ENCODE data around the gene LAMB1.

LAMB1 gene

DNA sequence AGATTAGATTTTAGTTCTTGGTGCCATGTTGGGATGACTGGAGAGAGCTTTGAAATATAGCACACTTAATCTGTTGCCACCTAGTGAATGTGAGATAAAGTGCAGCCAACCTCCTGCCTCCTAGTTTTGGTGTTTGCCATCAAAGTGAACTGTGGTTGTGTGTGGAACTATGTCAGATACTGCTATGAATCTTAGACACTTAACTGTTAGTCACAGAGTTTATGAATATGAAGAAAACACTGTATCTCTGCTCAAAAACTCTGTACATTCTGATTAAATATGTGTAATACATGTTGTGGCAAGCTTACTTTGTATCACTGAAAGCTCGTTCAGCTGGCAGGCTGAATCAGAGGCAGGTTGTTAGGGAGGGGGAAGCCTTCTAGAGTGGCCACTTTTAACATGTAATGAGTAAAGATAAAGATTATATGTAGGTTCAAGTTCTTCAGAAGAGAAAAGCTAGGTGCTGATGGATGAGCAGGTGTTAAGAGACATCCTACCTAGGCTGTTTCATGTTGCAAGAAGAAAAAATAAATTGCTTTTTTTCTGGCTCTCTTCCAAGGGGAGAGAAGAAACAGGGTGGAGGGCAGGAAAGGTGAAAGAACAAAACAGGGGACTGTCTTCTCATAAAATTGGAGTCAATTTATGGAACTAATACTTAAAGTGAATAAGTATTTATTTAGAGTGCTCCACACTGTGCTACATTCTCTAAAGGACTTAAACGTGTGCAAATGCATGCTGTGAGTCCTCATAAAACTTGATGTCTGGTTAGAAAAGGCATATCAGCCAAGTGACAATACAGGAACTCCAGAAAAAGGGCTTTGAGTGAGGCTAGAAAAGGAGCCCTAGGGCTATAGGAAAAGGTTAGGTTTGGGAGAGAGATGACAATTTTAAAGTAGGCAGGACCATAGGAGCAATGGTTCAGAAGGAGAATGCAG is 14.1 kb upstream of the LAMB1 start:
- H2AFZ ChIP-seq (ENCODE audit: low read depth, low read length), result no peak overlapping the region
- no peak overlapping the region for H3K27ac ChIP-seq (ENCODE audit: low read length)
- H3K9ac ChIP-seq (ENCODE audit: low read length), result no peak overlapping the region
- H3K4me2 ChIP-seq (ENCODE audit: low read length), result no peak overlapping the region
- H3K36me3 ChIP-seq (replicated peaks; ENCODE audit: low read depth, low read length), result no peaks in the 10 kb centered on the region
- no peaks in the 10 kb centered on the region for H3K9me3 ChIP-seq (ENCODE audit: insufficient read depth, low read length)
- peaks cover 3% of the 10 kb centered on the region; the same call in 1 of the 2 replicates for H3K4me1 ChIP-seq (ENCODE audit: low read length)
- H3K27me3 ChIP-seq (ENCODE audit: low read depth, low read length), result no peaks in the 10 kb centered on the region
- no peaks in the 10 kb centered on the region for H4K20me1 ChIP-seq (ENCODE audit: insufficient read depth, low read length)
- no peak overlapping the region for H3K4me3 ChIP-seq (ENCODE audit: low read length)
- TF ChIP-seq, protein P1, sequence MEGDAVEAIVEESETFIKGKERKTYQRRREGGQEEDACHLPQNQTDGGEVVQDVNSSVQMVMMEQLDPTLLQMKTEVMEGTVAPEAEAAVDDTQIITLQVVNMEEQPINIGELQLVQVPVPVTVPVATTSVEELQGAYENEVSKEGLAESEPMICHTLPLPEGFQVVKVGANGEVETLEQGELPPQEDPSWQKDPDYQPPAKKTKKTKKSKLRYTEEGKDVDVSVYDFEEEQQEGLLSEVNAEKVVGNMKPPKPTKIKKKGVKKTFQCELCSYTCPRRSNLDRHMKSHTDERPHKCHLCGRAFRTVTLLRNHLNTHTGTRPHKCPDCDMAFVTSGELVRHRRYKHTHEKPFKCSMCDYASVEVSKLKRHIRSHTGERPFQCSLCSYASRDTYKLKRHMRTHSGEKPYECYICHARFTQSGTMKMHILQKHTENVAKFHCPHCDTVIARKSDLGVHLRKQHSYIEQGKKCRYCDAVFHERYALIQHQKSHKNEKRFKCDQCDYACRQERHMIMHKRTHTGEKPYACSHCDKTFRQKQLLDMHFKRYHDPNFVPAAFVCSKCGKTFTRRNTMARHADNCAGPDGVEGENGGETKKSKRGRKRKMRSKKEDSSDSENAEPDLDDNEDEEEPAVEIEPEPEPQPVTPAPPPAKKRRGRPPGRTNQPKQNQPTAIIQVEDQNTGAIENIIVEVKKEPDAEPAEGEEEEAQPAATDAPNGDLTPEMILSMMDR (IDR thresholded peaks at IDR 0.05; ENCODE audit: low read depth, low read length), result peak; percentile 44
- TF ChIP-seq EZH2phosphoT487 (IDR thresholded peaks at IDR 0.05; ENCODE audit: low read depth), result no peak
- H3K79me2 ChIP-seq (ENCODE audit: low read length), result no peaks in the 10 kb centered on the region

DNA sequence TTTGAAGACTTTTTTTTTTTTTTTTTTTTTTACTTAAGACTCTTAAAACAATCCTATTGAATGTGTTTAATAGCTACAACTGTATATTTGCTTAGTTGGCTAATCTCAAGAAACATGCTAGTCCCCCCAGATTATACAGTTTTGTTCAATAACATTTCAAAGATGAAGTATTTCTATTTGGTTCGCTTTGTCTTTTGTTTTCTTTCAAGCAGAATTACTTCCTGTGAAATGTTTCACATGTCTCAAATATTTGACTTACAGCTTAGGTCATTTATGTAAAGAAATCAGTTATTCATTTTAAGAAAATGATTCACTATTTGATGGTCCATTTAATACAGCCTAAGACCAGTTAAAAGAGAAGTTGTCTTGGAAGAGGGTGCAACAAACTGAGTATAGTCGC is 12.8 kb upstream of the LAMB1 start:
- Histone ChIP-seq H3K4me1 (ENCODE audit: low read length) (peaks cover 5% of the 10 kb centered on the region), H3K4me2 (ENCODE audit: low read length) (no peak overlapping the region), H3K9me3 (ENCODE audit: insufficient read depth, low read length) (no peaks in the 10 kb centered on the region), H3K9ac (ENCODE audit: low read length) (no peak overlapping the region), H3K27me3 (ENCODE audit: low read depth, low read length) (no peaks in the 10 kb centered on the region), H4K20me1 (ENCODE audit: insufficient read depth, low read length) (no peaks in the 10 kb centered on the region), H3K27ac (ENCODE audit: low read length) (no peak overlapping the region), H2AFZ (ENCODE audit: low read depth, low read length) (no peak overlapping the region), H3K79me2 (ENCODE audit: low read length) (no peaks in the 10 kb centered on the region), H3K4me3 (ENCODE audit: low read length) (no peak overlapping the region), H3K36me3 (replicated peaks; ENCODE audit: low read depth, low read length) (no peaks in the 10 kb centered on the region)
- TF ChIP-seq, protein P1 (IDR thresholded peaks at IDR 0.05; ENCODE audit: low read depth, low read length), result no peak
- no peak for TF ChIP-seq EZH2phosphoT487 (IDR thresholded peaks at IDR 0.05; ENCODE audit: low read depth)

DNA sequence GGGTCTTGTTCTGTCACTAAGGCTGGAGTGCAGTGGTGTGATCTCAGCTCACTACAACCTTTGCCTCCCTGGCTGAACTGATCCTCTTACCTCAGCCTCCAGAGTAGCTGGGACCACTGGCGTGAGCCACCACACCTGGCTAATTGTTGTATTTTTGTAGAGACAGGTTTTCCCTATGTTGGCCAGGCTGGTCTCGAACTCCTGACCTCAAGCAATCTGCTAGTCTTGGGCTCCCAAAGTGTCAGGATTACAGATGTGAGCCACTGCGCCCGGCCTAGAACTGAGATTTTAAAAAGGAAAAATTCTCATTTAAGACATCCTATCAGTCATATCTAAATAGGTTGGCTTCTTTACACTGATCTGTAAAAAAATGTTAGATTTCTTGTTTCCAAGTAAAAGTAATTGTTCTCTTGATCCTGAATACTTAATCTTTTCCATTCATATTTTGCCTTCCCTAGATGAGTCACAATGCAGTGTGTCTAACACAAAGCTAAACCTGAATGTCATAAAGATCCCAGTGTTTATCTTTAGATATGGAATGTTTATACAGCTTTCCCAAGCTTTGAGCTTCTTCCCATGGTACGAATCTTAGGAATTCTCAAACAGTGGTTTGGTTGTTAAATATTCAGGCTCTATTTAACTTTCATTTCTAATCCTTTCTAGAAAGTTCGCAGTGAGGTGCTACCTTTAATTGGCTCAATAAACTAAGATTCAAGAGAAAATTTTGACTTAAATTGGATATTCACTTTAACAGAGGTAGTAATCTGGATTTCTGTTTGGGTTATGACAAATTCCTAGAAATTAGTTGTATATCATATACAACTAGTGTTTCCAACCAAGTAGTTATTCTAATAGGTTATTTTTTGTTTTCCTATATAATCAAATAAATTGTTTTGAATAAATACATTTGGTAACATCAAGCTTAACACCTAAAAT is 12.1 kb upstream of the LAMB1 start:
- TF ChIP-seq, protein P1 (IDR thresholded peaks at IDR 0.05; ENCODE audit: low read depth, low read length), result no peak
- TF ChIP-seq EZH2phosphoT487 (IDR thresholded peaks at IDR 0.05; ENCODE audit: low read depth), result no peak
- H3K9ac ChIP-seq (ENCODE audit: low read length), result no peak overlapping the region
- H3K9me3 ChIP-seq (ENCODE audit: insufficient read depth, low read length), result no peaks in the 10 kb centered on the region
- no peaks in the 10 kb centered on the region for H3K79me2 ChIP-seq (ENCODE audit: low read length)
- H3K27me3 ChIP-seq (ENCODE audit: low read depth, low read length), result no peaks in the 10 kb centered on the region
- peaks cover 10% of the 10 kb centered on the region for H3K4me1 ChIP-seq (ENCODE audit: low read length)
- H4K20me1 ChIP-seq (ENCODE audit: insufficient read depth, low read length), result no peaks in the 10 kb centered on the region
- H3K27ac ChIP-seq (ENCODE audit: low read length), result no peak overlapping the region
- no peak overlapping the region for H3K4me2 ChIP-seq (ENCODE audit: low read length)
- no peak overlapping the region for H2AFZ ChIP-seq (ENCODE audit: low read depth, low read length)
- no peak overlapping the region for H3K4me3 ChIP-seq (ENCODE audit: low read length)
- H3K36me3 ChIP-seq (replicated peaks; ENCODE audit: low read depth, low read length), result no peaks in the 10 kb centered on the region

DNA sequence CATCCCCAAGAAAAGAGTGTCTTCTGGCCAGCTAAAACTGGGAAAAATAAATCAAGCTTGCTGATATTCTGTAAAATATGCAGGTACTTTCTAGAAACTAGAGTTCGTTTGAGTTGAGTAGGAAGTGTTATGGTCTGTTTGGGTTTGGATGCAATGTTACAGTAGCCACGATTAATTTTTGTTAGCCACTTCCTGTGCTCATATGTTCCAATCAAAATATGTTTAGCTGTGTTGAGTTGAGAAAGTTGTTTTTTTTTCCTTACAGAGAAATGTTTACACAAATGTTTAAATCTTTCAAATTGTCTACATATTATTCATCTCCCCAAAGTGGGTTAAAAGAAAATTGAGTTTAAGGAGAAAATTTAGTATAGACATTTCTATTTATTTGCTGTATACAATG is 11.3 kb upstream of the LAMB1 start:
- Histone ChIP-seq H3K4me1 (ENCODE audit: low read length) (peaks cover 14% of the 10 kb centered on the region), H2AFZ (ENCODE audit: low read depth, low read length) (no peak overlapping the region), H3K27ac (ENCODE audit: low read length) (no peak overlapping the region)

More for the DNA sequence above, 11.3 kb upstream of the LAMB1 start:
- no peak overlapping the region for H3K4me3 ChIP-seq (ENCODE audit: low read length)
- H3K4me2 ChIP-seq (ENCODE audit: low read length), result no peak overlapping the region
- H3K9me3 ChIP-seq (ENCODE audit: insufficient read depth, low read length), result no peaks in the 10 kb centered on the region
- no peaks in the 10 kb centered on the region for H4K20me1 ChIP-seq (ENCODE audit: insufficient read depth, low read length)
- H3K27me3 ChIP-seq (ENCODE audit: low read depth, low read length), result no peaks in the 10 kb centered on the region
- TF ChIP-seq EZH2phosphoT487 (IDR thresholded peaks at IDR 0.05; ENCODE audit: low read depth), result no peak
- TF ChIP-seq, protein P1 (IDR thresholded peaks at IDR 0.05; ENCODE audit: low read depth, low read length), result no peak
- H3K79me2 ChIP-seq (ENCODE audit: low read length), result no peaks in the 10 kb centered on the region
- H3K36me3 ChIP-seq (replicated peaks; ENCODE audit: low read depth, low read length), result no peaks in the 10 kb centered on the region
- H3K9ac ChIP-seq (ENCODE audit: low read length), result no peak overlapping the region

All from OCI-LY3 (cell line).